ENCODE measurements around the gene ARHGAP26. TPM values are rescaled to one million over a fixed set of nuclear protein-coding genes. Genes with fewer than 3 reads are reported as not detected.
A peak's percentile ranks its signal among the peaks of the same experiment; 100 is the strongest.

The ARHGAP26 gene
- total and polyA plus RNA-seq, 10 donors = 4.2 to 148 (median 55.5) TPM

- intact Hi-C loops (cut with DNase I; ENCODE audit: low total_unique reads) = no loop called here
- DNase-seq = no peak
- Histone ChIP-seq H3K4me1 (peaks cover 0 to 5% (median 0%) of the 10 kb centered on the region in 6 donors), H3K27me3 (replicated peaks in 1 of 7) (no peaks in the 10 kb centered on the region), H3K9me3 (no peaks in the 10 kb centered on the region), H3K36me3 (peaks cover 0 to 6% (median 0%) of the 10 kb centered on the region in 6 donors), H3K4me3 (no peak overlapping the region), H3K27ac (peak overlapping the region in 1 of 8 donors; percentile 3)
- WGBS, 5 donors = 64 to 88% (median 74%) methylated on average over 5 of the region's 5 CpGs
- TF ChIP-seq, protein P1, sequence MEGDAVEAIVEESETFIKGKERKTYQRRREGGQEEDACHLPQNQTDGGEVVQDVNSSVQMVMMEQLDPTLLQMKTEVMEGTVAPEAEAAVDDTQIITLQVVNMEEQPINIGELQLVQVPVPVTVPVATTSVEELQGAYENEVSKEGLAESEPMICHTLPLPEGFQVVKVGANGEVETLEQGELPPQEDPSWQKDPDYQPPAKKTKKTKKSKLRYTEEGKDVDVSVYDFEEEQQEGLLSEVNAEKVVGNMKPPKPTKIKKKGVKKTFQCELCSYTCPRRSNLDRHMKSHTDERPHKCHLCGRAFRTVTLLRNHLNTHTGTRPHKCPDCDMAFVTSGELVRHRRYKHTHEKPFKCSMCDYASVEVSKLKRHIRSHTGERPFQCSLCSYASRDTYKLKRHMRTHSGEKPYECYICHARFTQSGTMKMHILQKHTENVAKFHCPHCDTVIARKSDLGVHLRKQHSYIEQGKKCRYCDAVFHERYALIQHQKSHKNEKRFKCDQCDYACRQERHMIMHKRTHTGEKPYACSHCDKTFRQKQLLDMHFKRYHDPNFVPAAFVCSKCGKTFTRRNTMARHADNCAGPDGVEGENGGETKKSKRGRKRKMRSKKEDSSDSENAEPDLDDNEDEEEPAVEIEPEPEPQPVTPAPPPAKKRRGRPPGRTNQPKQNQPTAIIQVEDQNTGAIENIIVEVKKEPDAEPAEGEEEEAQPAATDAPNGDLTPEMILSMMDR (IDR thresholded peaks at IDR 0.05 in 8 of 11, conservative IDR thresholded peaks at IDR 0.05 in 3 of 11) = no peak
- TF ChIP-seq POLR2A (IDR thresholded peaks at IDR 0.05) = no peak
- TF ChIP-seq POLR2AphosphoS5 (IDR thresholded peaks at IDR 0.05) = peak in 1 of 3 donors; percentile 17
These were observed 391.8 kb downstream of the ARHGAP26 start for GRCh38 chr5:143161885-143162540.

- Histone ChIP-seq H3K4me1 (peaks cover 0 to 5% (median 0%) of the 10 kb centered on the region in 6 donors), H3K4me3 (no peak overlapping the region), H3K36me3 (peaks cover 0 to 6% (median 0%) of the 10 kb centered on the region in 6 donors), H3K27ac (no peak overlapping the region), H3K9me3 (no peaks in the 10 kb centered on the region), H3K27me3 (replicated peaks in 1 of 7) (no peaks in the 10 kb centered on the region)
- WGBS, 5 donors = 91 to 96% (median 93%) methylated on average over 3 of the region's 3 CpGs
- intact Hi-C loops (cut with DNase I; ENCODE audit: low total_unique reads) = no loop called here
- no peak for DNase-seq
- TF ChIP-seq, protein P1 (IDR thresholded peaks at IDR 0.05 in 8 of 11, conservative IDR thresholded peaks at IDR 0.05 in 3 of 11) = no peak
- TF ChIP-seq POLR2A (IDR thresholded peaks at IDR 0.05) = no peak
- no peak for TF ChIP-seq POLR2AphosphoS5 (IDR thresholded peaks at IDR 0.05)
These were observed 392.6 kb downstream of the ARHGAP26 start for GRCh38 chr5:143162810-143163209.

GRCh38 chr5:143164557-143164956, 394.4 kb downstream of the ARHGAP26 start:
- no peak for TF ChIP-seq POLR2AphosphoS5 (IDR thresholded peaks at IDR 0.05)
- TF ChIP-seq, protein P1 (IDR thresholded peaks at IDR 0.05 in 8 of 11, conservative IDR thresholded peaks at IDR 0.05 in 3 of 11) = no peak
- TF ChIP-seq POLR2A (IDR thresholded peaks at IDR 0.05) = no peak
- intact Hi-C loops (cut with DNase I; ENCODE audit: low total_unique reads) = no loop called here
- H3K4me1 ChIP-seq = peaks cover 0 to 5% (median 0%) of the 10 kb centered on the region in 6 donors
- no peak overlapping the region for H3K27ac ChIP-seq
- peaks cover 0 to 6% (median 0%) of the 10 kb centered on the region in 6 donors for H3K36me3 ChIP-seq
- DNase-seq = no peak
- H3K4me3 ChIP-seq = no peak overlapping the region
- H3K9me3 ChIP-seq = no peaks in the 10 kb centered on the region
- no peaks in the 10 kb centered on the region for H3K27me3 ChIP-seq (replicated peaks in 1 of 7)
- 78 to 97% (median 88%) methylated on average over 4 of the region's 4 CpGs for WGBS, 5 donors

GRCh38 chr5:143165049-143165880, 395.1 kb downstream of the ARHGAP26 start:
- TF ChIP-seq POLR2A (IDR thresholded peaks at IDR 0.05) = no peak
- no peak for TF ChIP-seq POLR2AphosphoS5 (IDR thresholded peaks at IDR 0.05)
- H3K4me1 ChIP-seq = peaks cover 0 to 5% (median 0%) of the 10 kb centered on the region in 6 donors
- no peaks in the 10 kb centered on the region for H3K27me3 ChIP-seq (replicated peaks in 1 of 7)
- H3K4me3 ChIP-seq = no peak overlapping the region
- peaks cover 0 to 6% (median 0%) of the 10 kb centered on the region in 6 donors for H3K36me3 ChIP-seq
- intact Hi-C loops (cut with DNase I; ENCODE audit: low total_unique reads) = no loop called here
- no peak for DNase-seq
- no peak overlapping the region for H3K27ac ChIP-seq
- H3K9me3 ChIP-seq = no peaks in the 10 kb centered on the region
- 75 to 80% (median 77%) methylated on average over 12 of the region's 12 CpGs for WGBS, 5 donors
